Measurements from ENCODE around the gene MTG2. TPM values are rescaled to one million over a fixed set of nuclear protein-coding genes. Genes with fewer than 3 reads are reported as not detected.

Gene MTG2
- total RNA-seq, 2 donors from 2014 or later, result 40.0 to 53.0 TPM

DNA sequence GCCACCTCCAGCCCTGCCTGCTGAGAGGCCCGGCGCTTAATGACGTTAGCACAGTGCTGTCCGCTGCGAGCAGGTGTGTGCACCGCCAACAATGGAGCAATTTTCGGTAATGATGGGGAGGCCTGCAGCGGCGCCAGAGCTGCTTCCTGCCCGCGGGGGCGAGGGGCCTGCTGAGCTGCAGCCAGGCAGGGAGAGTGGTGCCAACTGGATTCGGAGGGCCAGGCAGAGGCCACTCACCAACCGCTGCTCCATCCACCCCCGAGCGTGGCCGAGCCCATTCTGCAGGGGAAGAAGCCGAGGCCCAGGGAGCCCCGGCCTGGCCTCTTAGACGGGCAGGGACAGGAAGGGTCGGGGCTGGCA is 27.6 kb downstream of the MTG2 start:
- intact Hi-C loops (cut with DNase I), result no loop called here
- no peaks in the 10 kb centered on the region for H3K27me3 ChIP-seq (replicated peaks; ENCODE audit: insufficient read depth)
- H3K4me1 ChIP-seq (replicated peaks), result peaks cover 8% of the 10 kb centered on the region
- H3K9me3 ChIP-seq, result no peaks in the 10 kb centered on the region
- no peak for DNase-seq (ENCODE audit: low spot score)
- TF ChIP-seq, protein P1, sequence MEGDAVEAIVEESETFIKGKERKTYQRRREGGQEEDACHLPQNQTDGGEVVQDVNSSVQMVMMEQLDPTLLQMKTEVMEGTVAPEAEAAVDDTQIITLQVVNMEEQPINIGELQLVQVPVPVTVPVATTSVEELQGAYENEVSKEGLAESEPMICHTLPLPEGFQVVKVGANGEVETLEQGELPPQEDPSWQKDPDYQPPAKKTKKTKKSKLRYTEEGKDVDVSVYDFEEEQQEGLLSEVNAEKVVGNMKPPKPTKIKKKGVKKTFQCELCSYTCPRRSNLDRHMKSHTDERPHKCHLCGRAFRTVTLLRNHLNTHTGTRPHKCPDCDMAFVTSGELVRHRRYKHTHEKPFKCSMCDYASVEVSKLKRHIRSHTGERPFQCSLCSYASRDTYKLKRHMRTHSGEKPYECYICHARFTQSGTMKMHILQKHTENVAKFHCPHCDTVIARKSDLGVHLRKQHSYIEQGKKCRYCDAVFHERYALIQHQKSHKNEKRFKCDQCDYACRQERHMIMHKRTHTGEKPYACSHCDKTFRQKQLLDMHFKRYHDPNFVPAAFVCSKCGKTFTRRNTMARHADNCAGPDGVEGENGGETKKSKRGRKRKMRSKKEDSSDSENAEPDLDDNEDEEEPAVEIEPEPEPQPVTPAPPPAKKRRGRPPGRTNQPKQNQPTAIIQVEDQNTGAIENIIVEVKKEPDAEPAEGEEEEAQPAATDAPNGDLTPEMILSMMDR (IDR thresholded peaks at IDR 0.05), result no peak
- TF ChIP-seq POLR2A (IDR thresholded peaks at IDR 0.05) (no peak), POLR2AphosphoS5 (IDR thresholded peaks at IDR 0.05) (no peak)
- WGBS, result 53% methylated on average over 20 of the region's 21 CpGs
- H3K4me3 ChIP-seq, result no peak overlapping the region
- no peak overlapping the region for H3K27ac ChIP-seq
- no peaks in the 10 kb centered on the region for H3K36me3 ChIP-seq

GRCh38 chr20:62211216-62211615 is 28.4 kb downstream of the MTG2 start:
- Histone ChIP-seq H3K4me1 (replicated peaks) (peaks cover 14% of the 10 kb centered on the region), H3K27ac (no peak overlapping the region), H3K27me3 (replicated peaks; ENCODE audit: insufficient read depth) (no peaks in the 10 kb centered on the region), H3K36me3 (no peaks in the 10 kb centered on the region), H3K4me3 (no peak overlapping the region), H3K9me3 (no peaks in the 10 kb centered on the region)
- no peak for DNase-seq (ENCODE audit: low spot score)
- no peak for TF ChIP-seq POLR2AphosphoS5 (IDR thresholded peaks at IDR 0.05)
- no peak for TF ChIP-seq POLR2A (IDR thresholded peaks at IDR 0.05)
- TF ChIP-seq, protein P1 (IDR thresholded peaks at IDR 0.05), result no peak
- WGBS, result 85% methylated on average over 8 of the region's 8 CpGs
- intact Hi-C loops (cut with DNase I), result no loop called here

GRCh38 chr20:62211769-62212288 is 29.0 kb downstream of the MTG2 start:
- DNase-seq (ENCODE audit: low spot score), result no peak
- H3K27ac ChIP-seq, result no peak overlapping the region
- H3K9me3 ChIP-seq, result no peaks in the 10 kb centered on the region
- H3K4me1 ChIP-seq (replicated peaks), result peaks cover 14% of the 10 kb centered on the region
- H3K4me3 ChIP-seq, result no peak overlapping the region
- no peaks in the 10 kb centered on the region for H3K27me3 ChIP-seq (replicated peaks; ENCODE audit: insufficient read depth)
- intact Hi-C loops (cut with DNase I), result no loop called here
- TF ChIP-seq, protein P1 (IDR thresholded peaks at IDR 0.05), result no peak
- TF ChIP-seq POLR2AphosphoS5 (IDR thresholded peaks at IDR 0.05) (no peak), POLR2A (IDR thresholded peaks at IDR 0.05) (no peak)
- H3K36me3 ChIP-seq, result no peaks in the 10 kb centered on the region
- WGBS, result 69% methylated on average over 7 of the region's 9 CpGs

- WGBS, result 29% methylated on average over 10 of the region's 10 CpGs
- intact Hi-C loops (cut with DNase I), result no loop called here
- no peaks in the 10 kb centered on the region for H3K27me3 ChIP-seq (replicated peaks; ENCODE audit: insufficient read depth)
Measured at GRCh38 chr20:62212299-62212698, 29.5 kb downstream of the MTG2 start.

GRCh38 chr20:62214067-62214466 is 31.2 kb downstream of the MTG2 start:
- DNase-seq (ENCODE audit: low spot score), result no peak
- no peaks in the 10 kb centered on the region for H3K9me3 ChIP-seq
- H3K27me3 ChIP-seq (replicated peaks; ENCODE audit: insufficient read depth), result no peaks in the 10 kb centered on the region
- no peak overlapping the region for H3K27ac ChIP-seq
- H3K4me3 ChIP-seq, result no peak overlapping the region
- H3K4me1 ChIP-seq (replicated peaks), result peaks cover 17% of the 10 kb centered on the region
- H3K36me3 ChIP-seq, result no peaks in the 10 kb centered on the region
- TF ChIP-seq POLR2A (IDR thresholded peaks at IDR 0.05) (no peak), POLR2AphosphoS5 (IDR thresholded peaks at IDR 0.05) (no peak)
- TF ChIP-seq, protein P1 (IDR thresholded peaks at IDR 0.05), result no peak
- WGBS, result 25% methylated on average over 12 of the region's 12 CpGs
- intact Hi-C loops (cut with DNase I), result no loop called here

More at GRCh38 chr20:62212299-62212698, 29.5 kb downstream of the MTG2 start:
- no peak overlapping the region for H3K27ac ChIP-seq
- no peak for TF ChIP-seq POLR2A (IDR thresholded peaks at IDR 0.05)
- TF ChIP-seq, protein P1 (IDR thresholded peaks at IDR 0.05), result no peak
- no peak for TF ChIP-seq POLR2AphosphoS5 (IDR thresholded peaks at IDR 0.05)
- no peaks in the 10 kb centered on the region for H3K9me3 ChIP-seq
- no peak overlapping the region for H3K4me3 ChIP-seq
- H3K4me1 ChIP-seq (replicated peaks), result peaks cover 14% of the 10 kb centered on the region
- no peaks in the 10 kb centered on the region for H3K36me3 ChIP-seq
- DNase-seq (ENCODE audit: low spot score), result no peak
